Measurements from ENCODE around the gene PCNX2. TPM values are rescaled to one million over a fixed set of nuclear protein-coding genes. Genes with fewer than 3 reads are reported as not detected.

Gene PCNX2
- total RNA-seq, 1 donor from 2014 or later: 12.8 TPM

GRCh38 chr1:233331676-233332519 lies 36.4 kb upstream of the PCNX2 start:
- H3K27me3 Mint-ChIP-seq (ENCODE audit: low read depth): peaks cover 35% of the 10 kb centered on the region

GRCh38 chr1:233328142-233328921 lies 32.8 kb upstream of the PCNX2 start:
- Mint-ChIP-seq H3K4me3 (ENCODE audit: low read depth) (peak overlapping the region; percentile 65), H3K27ac (no peak overlapping the region), H3K4me1 (ENCODE audit: low read depth) (peaks cover 6% of the 10 kb centered on the region), H3K36me3 (ENCODE audit: low read depth) (no peaks in the 10 kb centered on the region), H3K27me3 (ENCODE audit: low read depth) (peaks cover 43% of the 10 kb centered on the region), H3K9me3 (no peaks in the 10 kb centered on the region)
- DNase-seq (ENCODE audit: low spot score): no peak
- intact Hi-C loops (cut with micrococcal nuclease): no loop called here

More at GRCh38 chr1:233331676-233332519, 36.4 kb upstream of the PCNX2 start:
- DNase-seq (ENCODE audit: low spot score): no peak
- H3K4me3 Mint-ChIP-seq (ENCODE audit: low read depth): no peak overlapping the region
- no peaks in the 10 kb centered on the region for H3K36me3 Mint-ChIP-seq (ENCODE audit: low read depth)
- H3K4me1 Mint-ChIP-seq (ENCODE audit: low read depth): peaks cover 5% of the 10 kb centered on the region
- intact Hi-C loops (cut with micrococcal nuclease): no loop called here
- no peaks in the 10 kb centered on the region for H3K9me3 Mint-ChIP-seq
- H3K27ac Mint-ChIP-seq: no peak overlapping the region

DNA sequence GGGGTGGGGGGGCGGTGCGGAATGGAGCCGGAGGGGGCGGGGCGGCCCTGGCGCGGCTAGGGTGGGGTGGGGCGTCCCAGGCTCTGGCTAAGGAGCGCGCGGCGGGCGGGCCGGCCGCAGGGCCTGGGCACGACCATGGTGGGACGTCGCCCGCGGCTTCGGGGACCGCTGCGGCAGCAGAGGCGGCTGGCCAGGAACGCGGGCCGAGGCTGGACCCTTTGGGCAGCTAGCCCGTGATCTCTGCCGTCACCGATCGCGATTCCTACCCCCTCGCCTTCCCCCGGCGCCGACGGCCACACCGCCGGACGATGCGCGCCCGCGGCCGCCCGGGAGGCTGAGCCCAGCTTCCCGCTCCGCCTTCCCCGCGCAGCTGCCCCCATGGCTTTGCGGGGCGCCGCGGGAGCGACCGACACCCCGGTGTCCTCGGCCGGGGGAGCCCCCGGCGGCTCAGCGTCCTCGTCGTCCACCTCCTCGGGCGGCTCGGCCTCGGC lies 32.2 kb upstream of the PCNX2 start, which contains the start of gene MAP3K21:
Gene MAP3K21, plus strand, starts transcription at position 74 of the 491 bp plus-strand sequence. Its CDS starts 305 bp downstream, at position 379.
- Mint-ChIP-seq H3K27me3 (ENCODE audit: low read depth) (peaks cover 45% of the 10 kb centered on the region), H3K9me3 (no peaks in the 10 kb centered on the region), H3K4me3 (ENCODE audit: low read depth) (peak within 1 kb of the TSS; percentile 71), H3K27ac (no peak within 1 kb of the TSS), H3K36me3 (ENCODE audit: low read depth) (no peaks in the 10 kb centered on the region), H3K4me1 (ENCODE audit: low read depth) (peaks cover 6% of the 10 kb centered on the region)
- DNase-seq (ENCODE audit: low spot score): no peak
- intact Hi-C loops (cut with micrococcal nuclease): no loop called here

DNA sequence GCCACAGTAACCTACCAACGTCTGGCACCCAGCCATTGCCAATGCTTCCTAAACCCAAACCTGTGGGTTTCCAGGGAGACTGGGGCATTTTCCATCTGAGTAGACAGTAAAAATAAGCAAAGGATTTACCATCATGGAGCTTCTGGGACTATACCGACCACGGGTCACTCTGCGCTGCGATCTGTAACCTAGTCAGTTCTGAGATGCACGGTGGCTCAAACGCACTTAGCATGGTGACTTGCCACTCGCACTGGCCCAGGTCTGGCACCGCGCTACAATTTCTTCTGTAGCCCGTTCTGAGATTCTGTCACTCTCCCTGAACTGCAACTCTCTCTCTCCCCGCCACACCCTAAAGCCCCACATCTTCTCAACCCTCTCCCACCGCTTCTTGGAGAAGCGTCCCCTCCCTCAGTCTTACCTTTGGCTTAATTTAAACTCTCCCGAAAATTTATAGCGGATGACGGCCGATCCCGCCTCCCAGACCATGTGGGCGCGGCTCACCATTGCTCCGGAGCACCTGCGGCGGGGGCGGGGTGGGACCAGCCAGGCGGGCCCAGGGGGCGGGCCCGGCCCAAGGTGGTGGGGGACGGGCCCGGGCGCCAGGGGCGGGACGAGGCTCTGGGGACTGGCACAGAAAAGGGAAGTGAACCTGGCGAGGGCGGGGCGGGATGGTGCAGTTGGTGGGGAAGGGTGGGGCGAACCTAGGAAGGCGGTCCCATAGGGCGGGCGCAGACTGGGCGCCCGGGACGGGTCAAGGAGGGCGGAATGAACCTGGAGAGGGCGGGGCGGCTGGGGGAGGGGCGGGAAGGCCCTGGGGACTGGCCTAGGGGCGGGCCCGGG lies 31.5 kb upstream of the PCNX2 start:
- Mint-ChIP-seq H3K4me1 (ENCODE audit: low read depth) (peaks cover 6% of the 10 kb centered on the region), H3K4me3 (ENCODE audit: low read depth) (peak overlapping the region; percentile 71), H3K27me3 (ENCODE audit: low read depth) (peaks cover 50% of the 10 kb centered on the region), H3K9me3 (no peaks in the 10 kb centered on the region), H3K36me3 (ENCODE audit: low read depth) (no peaks in the 10 kb centered on the region), H3K27ac (no peak overlapping the region)
- DNase-seq (ENCODE audit: low spot score): peak; percentile 70
- intact Hi-C loops (cut with micrococcal nuclease): no loop called here

- Mint-ChIP-seq H3K4me3 (ENCODE audit: low read depth) (no peak overlapping the region), H3K4me1 (ENCODE audit: low read depth) (peaks cover 6% of the 10 kb centered on the region), H3K9me3 (no peaks in the 10 kb centered on the region), H3K27me3 (ENCODE audit: low read depth) (peaks cover 48% of the 10 kb centered on the region), H3K36me3 (ENCODE audit: low read depth) (no peaks in the 10 kb centered on the region), H3K27ac (no peak overlapping the region)
- intact Hi-C loops (cut with micrococcal nuclease): no loop called here
- DNase-seq (ENCODE audit: low spot score): no peak
Measured at GRCh38 chr1:233326319-233326718, 30.8 kb upstream of the PCNX2 start.

- Mint-ChIP-seq H3K27me3 (ENCODE audit: low read depth) (peaks cover 42% of the 10 kb centered on the region), H3K36me3 (ENCODE audit: low read depth) (no peaks in the 10 kb centered on the region), H3K9me3 (no peaks in the 10 kb centered on the region), H3K4me3 (ENCODE audit: low read depth) (no peak overlapping the region), H3K27ac (no peak overlapping the region), H3K4me1 (ENCODE audit: low read depth) (peaks cover 3% of the 10 kb centered on the region)
- intact Hi-C loops (cut with micrococcal nuclease): no loop called here
- no peak for DNase-seq (ENCODE audit: low spot score)
Measured at GRCh38 chr1:233323718-233324117, 28.2 kb upstream of the PCNX2 start.

DNA sequence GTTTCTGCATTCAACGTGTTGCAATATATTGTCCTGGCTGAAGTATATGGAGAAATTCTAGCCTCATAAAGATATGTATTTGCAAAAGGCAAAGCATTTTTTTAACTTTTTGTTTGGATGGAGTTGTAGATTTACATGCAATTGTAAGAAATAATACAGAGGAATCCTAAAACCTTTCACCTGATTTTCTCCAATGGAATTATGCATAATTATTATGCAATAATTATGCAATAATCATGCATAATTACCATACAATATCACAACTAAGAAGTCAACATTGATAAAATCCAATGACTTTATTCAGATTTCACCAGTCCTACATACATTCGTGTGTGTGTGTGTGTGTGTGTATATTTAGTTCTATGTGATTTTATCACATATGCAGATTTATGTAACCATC lies 24.5 kb upstream of the PCNX2 start:
- Mint-ChIP-seq H3K4me1 (ENCODE audit: low read depth) (no peaks in the 10 kb centered on the region), H3K27me3 (ENCODE audit: low read depth) (peaks cover 56% of the 10 kb centered on the region), H3K4me3 (ENCODE audit: low read depth) (no peak overlapping the region), H3K27ac (no peak overlapping the region), H3K9me3 (no peaks in the 10 kb centered on the region), H3K36me3 (ENCODE audit: low read depth) (no peaks in the 10 kb centered on the region)
- no peak for DNase-seq (ENCODE audit: low spot score)
- intact Hi-C loops (cut with micrococcal nuclease): no loop called here

DNA sequence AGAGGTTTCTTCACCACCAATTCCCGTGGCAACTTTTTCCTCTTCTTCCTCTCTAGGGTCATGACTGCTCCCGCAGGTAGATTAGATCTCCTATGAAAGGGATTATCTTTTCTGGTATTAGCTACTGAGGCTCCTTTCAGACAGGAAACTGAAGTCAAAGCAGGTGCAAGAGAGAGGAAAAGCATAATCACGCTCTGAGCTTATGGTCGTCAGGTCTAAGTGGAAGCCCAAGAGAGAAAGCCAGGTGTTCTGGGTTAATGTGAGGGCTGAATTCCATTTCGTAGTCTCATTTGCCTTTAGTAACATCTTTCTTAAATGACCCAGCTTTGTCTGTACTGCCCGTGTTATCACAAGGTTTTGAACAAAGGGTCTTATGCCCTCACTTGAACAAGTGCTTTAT lies 23.7 kb upstream of the PCNX2 start:
- no peak for DNase-seq (ENCODE audit: low spot score)
- intact Hi-C loops (cut with micrococcal nuclease): no loop called here
- Mint-ChIP-seq H3K27me3 (ENCODE audit: low read depth) (peaks cover 56% of the 10 kb centered on the region), H3K36me3 (ENCODE audit: low read depth) (no peaks in the 10 kb centered on the region), H3K4me1 (ENCODE audit: low read depth) (no peaks in the 10 kb centered on the region), H3K27ac (no peak overlapping the region), H3K9me3 (no peaks in the 10 kb centered on the region), H3K4me3 (ENCODE audit: low read depth) (no peak overlapping the region)

- Mint-ChIP-seq H3K36me3 (ENCODE audit: low read depth) (no peaks in the 10 kb centered on the region), H3K9me3 (no peaks in the 10 kb centered on the region), H3K4me3 (ENCODE audit: low read depth) (no peak overlapping the region), H3K4me1 (ENCODE audit: low read depth) (no peaks in the 10 kb centered on the region), H3K27ac (no peak overlapping the region), H3K27me3 (ENCODE audit: low read depth) (peaks cover 59% of the 10 kb centered on the region)
- DNase-seq (ENCODE audit: low spot score): no peak
- intact Hi-C loops (cut with micrococcal nuclease): no loop called here
Measured at GRCh38 chr1:233316473-233316872, 20.9 kb upstream of the PCNX2 start.

- H3K27ac Mint-ChIP-seq: no peak overlapping the region
- peaks cover 62% of the 10 kb centered on the region for H3K27me3 Mint-ChIP-seq (ENCODE audit: low read depth)
- no peaks in the 10 kb centered on the region for H3K36me3 Mint-ChIP-seq (ENCODE audit: low read depth)
- DNase-seq (ENCODE audit: low spot score): no peak
- H3K9me3 Mint-ChIP-seq: no peaks in the 10 kb centered on the region
- intact Hi-C loops (cut with micrococcal nuclease): no loop called here
- H3K4me1 Mint-ChIP-seq (ENCODE audit: low read depth): no peaks in the 10 kb centered on the region
- H3K4me3 Mint-ChIP-seq (ENCODE audit: low read depth): no peak overlapping the region
Measured at GRCh38 chr1:233315718-233316301, 20.3 kb upstream of the PCNX2 start.

DNA sequence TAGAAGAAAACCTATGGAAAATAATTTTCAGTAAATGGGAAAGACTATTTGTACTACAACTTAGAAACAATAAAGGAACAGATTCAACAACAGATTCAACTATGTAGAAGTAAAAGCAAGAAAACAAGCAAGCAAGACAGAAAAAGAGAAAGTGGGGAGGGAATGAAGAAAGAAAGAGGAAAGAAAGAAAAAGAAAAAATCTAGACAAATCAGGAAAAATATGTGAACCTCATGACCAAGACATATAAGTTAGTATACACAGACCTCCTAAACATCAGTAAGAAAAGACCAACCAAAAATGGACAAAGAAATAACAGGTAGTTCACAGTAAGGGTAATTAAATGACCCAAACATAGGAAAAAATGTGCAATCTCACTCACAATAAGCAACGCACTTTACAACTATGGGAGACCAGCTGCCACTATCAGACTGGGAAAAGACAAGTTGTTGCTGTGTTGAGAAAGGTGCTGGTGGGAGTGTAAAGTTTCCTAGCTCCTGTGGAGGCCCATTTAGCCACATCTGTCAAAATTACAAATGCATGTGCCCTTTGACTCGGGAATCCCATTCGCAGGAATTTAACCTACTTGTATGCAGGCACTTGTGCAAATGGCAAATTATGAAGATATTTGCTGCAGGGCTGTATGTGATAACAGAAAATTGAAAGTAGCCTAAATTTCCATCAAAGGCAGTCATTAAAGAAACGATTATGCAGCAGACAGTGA lies 18.1 kb upstream of the PCNX2 start:
- intact Hi-C loops (cut with micrococcal nuclease): no loop called here
- Mint-ChIP-seq H3K27me3 (ENCODE audit: low read depth) (peaks cover 55% of the 10 kb centered on the region), H3K4me3 (ENCODE audit: low read depth) (no peak overlapping the region), H3K9me3 (no peaks in the 10 kb centered on the region), H3K27ac (no peak overlapping the region), H3K36me3 (ENCODE audit: low read depth) (no peaks in the 10 kb centered on the region), H3K4me1 (ENCODE audit: low read depth) (no peaks in the 10 kb centered on the region)
- DNase-seq (ENCODE audit: low spot score): no peak

All from activated T-helper 2 cell treated with anti-CD3 and anti-CD28 coated beads, Interferon-gamma antibody, Interleukin-2, Interleukin-4, amounts not matched to agents 10 μg/mL and 5 μg/mL and 100 μg/mL, durations not matched to agents 14 hours and 24 hours and 36 hours (primary cell).